ENCODE measurements around the gene C20orf96. TPM values are rescaled to one million over a fixed set of nuclear protein-coding genes. Genes with fewer than 3 reads are reported as not detected.

The C20orf96 gene
- total and polyA plus RNA-seq, 4 donors, result 0.70 to 2.6 (median 1.7) TPM

DNA sequence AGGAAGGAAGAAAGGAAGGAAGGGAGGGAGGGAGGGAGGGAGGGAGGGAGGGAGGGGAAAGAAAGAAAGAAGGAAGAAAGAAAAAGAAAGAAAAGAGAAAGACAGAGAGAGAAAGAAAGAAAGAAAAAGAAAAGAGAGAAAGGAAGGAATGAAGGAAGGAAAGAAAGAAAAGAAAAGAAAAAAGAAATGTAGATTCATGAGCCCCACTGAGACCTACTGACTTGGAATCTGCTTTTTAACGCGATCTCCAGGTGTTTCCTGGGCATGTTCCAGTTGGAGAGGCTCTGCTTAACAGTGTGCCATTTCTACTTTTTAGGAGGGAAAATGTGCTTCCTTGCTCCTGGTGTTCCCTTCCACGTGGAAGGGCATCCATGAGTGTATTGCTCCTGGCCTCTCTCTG is 16.7 kb downstream of the C20orf96 start:
- H3K27me3 ChIP-seq (ENCODE audit: control insufficient read depth in 4 of 4, insufficient read depth in 4 of 4, low read length in 3 of 4), result no peaks in the 10 kb centered on the region
- DNase-seq (ENCODE audit: low spot score), result no peak
- H3K27ac ChIP-seq (ENCODE audit: low read depth in 1 of 2, low read length in 2 of 2), result no peak overlapping the region
- WGBS, result 68% methylated on average over 3 of the region's 3 CpGs
- H3K9ac ChIP-seq (ENCODE audit: low read depth in 1 of 2, low read length in 2 of 2), result no peak overlapping the region
- H3K9me3 ChIP-seq (ENCODE audit: control insufficient read depth in 4 of 4, low read length in 3 of 4), result no peaks in the 10 kb centered on the region
- H3K4me1 ChIP-seq (ENCODE audit: control insufficient read depth in 4 of 4, insufficient read depth in 4 of 4, low read length in 3 of 4), result no peaks in the 10 kb centered on the region
- H3K36me3 ChIP-seq (ENCODE audit: control insufficient read depth in 4 of 4, insufficient read depth in 3 of 4, low read depth in 1 of 4, low read length in 3 of 4), result peaks cover 0 to 18% (median 0%) of the 10 kb centered on the region in 4 donors
- TF ChIP-seq YY1 (IDR thresholded peaks at IDR 0.05), result no peak
- TF ChIP-seq, protein P1, sequence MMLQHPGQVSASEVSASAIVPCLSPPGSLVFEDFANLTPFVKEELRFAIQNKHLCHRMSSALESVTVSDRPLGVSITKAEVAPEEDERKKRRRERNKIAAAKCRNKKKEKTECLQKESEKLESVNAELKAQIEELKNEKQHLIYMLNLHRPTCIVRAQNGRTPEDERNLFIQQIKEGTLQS (IDR thresholded peaks at IDR 0.05), result no peak
- no peak overlapping the region for H3K4me3 ChIP-seq (ENCODE audit: low read depth in 1 of 3, low read length in 3 of 3)

DNA sequence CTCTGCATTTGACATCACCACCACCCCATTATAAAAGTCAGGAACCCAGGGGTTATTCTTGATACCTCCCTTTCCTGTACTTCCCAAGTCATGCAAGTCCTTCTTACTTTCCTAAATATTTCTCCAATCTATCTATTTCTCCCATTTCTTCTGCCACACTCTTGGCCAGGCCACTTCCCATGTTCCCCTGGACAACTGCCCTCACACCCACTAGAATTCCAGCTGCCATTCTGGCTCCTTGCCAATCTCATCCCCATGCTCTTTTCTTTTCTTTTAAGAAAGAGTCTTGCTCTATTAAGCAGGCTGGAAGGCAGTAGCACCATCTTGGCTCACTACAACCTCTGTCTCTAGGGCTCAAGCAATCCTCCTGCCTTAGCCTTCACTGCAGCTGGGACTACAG is 17.8 kb downstream of the C20orf96 start:
- Histone ChIP-seq H3K27ac (ENCODE audit: low read depth in 1 of 2, low read length in 2 of 2) (no peak overlapping the region), H3K4me3 (ENCODE audit: low read depth in 1 of 3, low read length in 3 of 3) (no peak overlapping the region), H3K9me3 (ENCODE audit: control insufficient read depth in 4 of 4, low read length in 3 of 4) (no peaks in the 10 kb centered on the region), H3K9ac (ENCODE audit: low read depth in 1 of 2, low read length in 2 of 2) (no peak overlapping the region), H3K4me1 (ENCODE audit: control insufficient read depth in 4 of 4, insufficient read depth in 4 of 4, low read length in 3 of 4) (no peaks in the 10 kb centered on the region), H3K36me3 (ENCODE audit: control insufficient read depth in 4 of 4, insufficient read depth in 3 of 4, low read depth in 1 of 4, low read length in 3 of 4) (peaks cover 0 to 13% (median 0%) of the 10 kb centered on the region in 4 donors), H3K27me3 (ENCODE audit: control insufficient read depth in 4 of 4, insufficient read depth in 4 of 4, low read length in 3 of 4) (no peaks in the 10 kb centered on the region)
- no peak for DNase-seq (ENCODE audit: low spot score)
- TF ChIP-seq, protein P1 (IDR thresholded peaks at IDR 0.05), result no peak
- no peak for TF ChIP-seq JUND (IDR thresholded peaks at IDR 0.05)
- no peak for TF ChIP-seq HNF4A (conservative IDR thresholded peaks at IDR 0.05)
- TF ChIP-seq HNF4G (IDR thresholded peaks at IDR 0.05), result no peak
- TF ChIP-seq, protein P2, sequence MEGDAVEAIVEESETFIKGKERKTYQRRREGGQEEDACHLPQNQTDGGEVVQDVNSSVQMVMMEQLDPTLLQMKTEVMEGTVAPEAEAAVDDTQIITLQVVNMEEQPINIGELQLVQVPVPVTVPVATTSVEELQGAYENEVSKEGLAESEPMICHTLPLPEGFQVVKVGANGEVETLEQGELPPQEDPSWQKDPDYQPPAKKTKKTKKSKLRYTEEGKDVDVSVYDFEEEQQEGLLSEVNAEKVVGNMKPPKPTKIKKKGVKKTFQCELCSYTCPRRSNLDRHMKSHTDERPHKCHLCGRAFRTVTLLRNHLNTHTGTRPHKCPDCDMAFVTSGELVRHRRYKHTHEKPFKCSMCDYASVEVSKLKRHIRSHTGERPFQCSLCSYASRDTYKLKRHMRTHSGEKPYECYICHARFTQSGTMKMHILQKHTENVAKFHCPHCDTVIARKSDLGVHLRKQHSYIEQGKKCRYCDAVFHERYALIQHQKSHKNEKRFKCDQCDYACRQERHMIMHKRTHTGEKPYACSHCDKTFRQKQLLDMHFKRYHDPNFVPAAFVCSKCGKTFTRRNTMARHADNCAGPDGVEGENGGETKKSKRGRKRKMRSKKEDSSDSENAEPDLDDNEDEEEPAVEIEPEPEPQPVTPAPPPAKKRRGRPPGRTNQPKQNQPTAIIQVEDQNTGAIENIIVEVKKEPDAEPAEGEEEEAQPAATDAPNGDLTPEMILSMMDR (IDR thresholded peaks at IDR 0.05; ENCODE audit: low read depth, low read length, missing input control), result no peak
- TF ChIP-seq, protein P3, sequence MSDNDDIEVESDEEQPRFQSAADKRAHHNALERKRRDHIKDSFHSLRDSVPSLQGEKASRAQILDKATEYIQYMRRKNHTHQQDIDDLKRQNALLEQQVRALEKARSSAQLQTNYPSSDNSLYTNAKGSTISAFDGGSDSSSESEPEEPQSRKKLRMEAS (IDR thresholded peaks at IDR 0.05), result no peak
- no peak for TF ChIP-seq FOXA2 (IDR thresholded peaks at IDR 0.05)
- TF ChIP-seq EGR1 (IDR thresholded peaks at IDR 0.05; ENCODE audit: low read depth in 2 of 2), result no peak
- TF ChIP-seq NR2F2 (IDR thresholded peaks at IDR 0.05), result no peak
- no peak for TF ChIP-seq TAF1 (conservative IDR thresholded peaks at IDR 0.05)

DNA sequence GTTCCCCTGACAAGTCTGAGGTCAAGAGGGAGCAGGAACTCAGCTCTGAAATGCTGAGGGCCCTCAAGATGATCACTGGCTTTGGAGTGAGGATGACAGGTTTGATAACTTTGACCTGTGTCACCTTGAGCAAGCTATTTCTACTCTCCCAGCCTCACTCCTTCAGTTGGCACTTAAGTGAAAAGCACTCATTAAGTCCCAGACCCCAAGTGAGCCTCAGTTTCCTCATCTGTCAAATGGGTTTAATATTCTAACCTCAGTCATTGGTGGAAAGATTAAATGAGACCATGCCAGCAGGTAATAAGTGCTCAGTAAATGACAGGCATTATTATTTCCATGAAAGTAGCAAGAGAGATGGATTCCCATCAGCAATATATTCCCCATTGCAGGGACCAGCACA is 19.0 kb downstream of the C20orf96 start:
- no peak for TF ChIP-seq RXRA (IDR thresholded peaks at IDR 0.05)
- TF ChIP-seq FOXA1 (IDR thresholded peaks at IDR 0.05), result no peak
- no peak for TF ChIP-seq NR2F2 (IDR thresholded peaks at IDR 0.05)
- no peak for TF ChIP-seq HNF4A (conservative IDR thresholded peaks at IDR 0.05)
- no peak for TF ChIP-seq YY1 (IDR thresholded peaks at IDR 0.05)
- no peak for TF ChIP-seq FOXA2 (IDR thresholded peaks at IDR 0.05)
- TF ChIP-seq, protein P1 (IDR thresholded peaks at IDR 0.05), result no peak
- TF ChIP-seq SP1 (IDR thresholded peaks at IDR 0.05), result no peak
- no peak for TF ChIP-seq GABPA (IDR thresholded peaks at IDR 0.05 in 1 of 2, conservative IDR thresholded peaks at IDR 0.05 in 1 of 2)
- TF ChIP-seq, protein P3 (IDR thresholded peaks at IDR 0.05), result no peak
- TF ChIP-seq, protein P4, sequence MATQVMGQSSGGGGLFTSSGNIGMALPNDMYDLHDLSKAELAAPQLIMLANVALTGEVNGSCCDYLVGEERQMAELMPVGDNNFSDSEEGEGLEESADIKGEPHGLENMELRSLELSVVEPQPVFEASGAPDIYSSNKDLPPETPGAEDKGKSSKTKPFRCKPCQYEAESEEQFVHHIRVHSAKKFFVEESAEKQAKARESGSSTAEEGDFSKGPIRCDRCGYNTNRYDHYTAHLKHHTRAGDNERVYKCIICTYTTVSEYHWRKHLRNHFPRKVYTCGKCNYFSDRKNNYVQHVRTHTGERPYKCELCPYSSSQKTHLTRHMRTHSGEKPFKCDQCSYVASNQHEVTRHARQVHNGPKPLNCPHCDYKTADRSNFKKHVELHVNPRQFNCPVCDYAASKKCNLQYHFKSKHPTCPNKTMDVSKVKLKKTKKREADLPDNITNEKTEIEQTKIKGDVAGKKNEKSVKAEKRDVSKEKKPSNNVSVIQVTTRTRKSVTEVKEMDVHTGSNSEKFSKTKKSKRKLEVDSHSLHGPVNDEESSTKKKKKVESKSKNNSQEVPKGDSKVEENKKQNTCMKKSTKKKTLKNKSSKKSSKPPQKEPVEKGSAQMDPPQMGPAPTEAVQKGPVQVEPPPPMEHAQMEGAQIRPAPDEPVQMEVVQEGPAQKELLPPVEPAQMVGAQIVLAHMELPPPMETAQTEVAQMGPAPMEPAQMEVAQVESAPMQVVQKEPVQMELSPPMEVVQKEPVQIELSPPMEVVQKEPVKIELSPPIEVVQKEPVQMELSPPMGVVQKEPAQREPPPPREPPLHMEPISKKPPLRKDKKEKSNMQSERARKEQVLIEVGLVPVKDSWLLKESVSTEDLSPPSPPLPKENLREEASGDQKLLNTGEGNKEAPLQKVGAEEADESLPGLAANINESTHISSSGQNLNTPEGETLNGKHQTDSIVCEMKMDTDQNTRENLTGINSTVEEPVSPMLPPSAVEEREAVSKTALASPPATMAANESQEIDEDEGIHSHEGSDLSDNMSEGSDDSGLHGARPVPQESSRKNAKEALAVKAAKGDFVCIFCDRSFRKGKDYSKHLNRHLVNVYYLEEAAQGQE (IDR thresholded peaks at IDR 0.05), result no peak

More for the DNA sequence above, 19.0 kb downstream of the C20orf96 start:
- Histone ChIP-seq H3K9me3 (ENCODE audit: control insufficient read depth in 4 of 4, low read length in 3 of 4) (no peaks in the 10 kb centered on the region), H3K4me1 (ENCODE audit: control insufficient read depth in 4 of 4, insufficient read depth in 4 of 4, low read length in 3 of 4) (peaks cover 0 to 7% (median 4%) of the 10 kb centered on the region in 4 donors), H3K27ac (ENCODE audit: low read depth in 1 of 2, low read length in 2 of 2) (no peak overlapping the region), H3K4me3 (ENCODE audit: low read depth in 1 of 3, low read length in 3 of 3) (no peak overlapping the region), H3K27me3 (ENCODE audit: control insufficient read depth in 4 of 4, insufficient read depth in 4 of 4, low read length in 3 of 4) (no peaks in the 10 kb centered on the region), H3K36me3 (ENCODE audit: control insufficient read depth in 4 of 4, insufficient read depth in 3 of 4, low read depth in 1 of 4, low read length in 3 of 4) (peaks cover 0 to 8% (median 0%) of the 10 kb centered on the region in 4 donors), H3K9ac (ENCODE audit: low read depth in 1 of 2, low read length in 2 of 2) (no peak overlapping the region)
- DNase-seq (ENCODE audit: low spot score), result no peak
